ENCODE data around the gene TRIM52.

DNA sequence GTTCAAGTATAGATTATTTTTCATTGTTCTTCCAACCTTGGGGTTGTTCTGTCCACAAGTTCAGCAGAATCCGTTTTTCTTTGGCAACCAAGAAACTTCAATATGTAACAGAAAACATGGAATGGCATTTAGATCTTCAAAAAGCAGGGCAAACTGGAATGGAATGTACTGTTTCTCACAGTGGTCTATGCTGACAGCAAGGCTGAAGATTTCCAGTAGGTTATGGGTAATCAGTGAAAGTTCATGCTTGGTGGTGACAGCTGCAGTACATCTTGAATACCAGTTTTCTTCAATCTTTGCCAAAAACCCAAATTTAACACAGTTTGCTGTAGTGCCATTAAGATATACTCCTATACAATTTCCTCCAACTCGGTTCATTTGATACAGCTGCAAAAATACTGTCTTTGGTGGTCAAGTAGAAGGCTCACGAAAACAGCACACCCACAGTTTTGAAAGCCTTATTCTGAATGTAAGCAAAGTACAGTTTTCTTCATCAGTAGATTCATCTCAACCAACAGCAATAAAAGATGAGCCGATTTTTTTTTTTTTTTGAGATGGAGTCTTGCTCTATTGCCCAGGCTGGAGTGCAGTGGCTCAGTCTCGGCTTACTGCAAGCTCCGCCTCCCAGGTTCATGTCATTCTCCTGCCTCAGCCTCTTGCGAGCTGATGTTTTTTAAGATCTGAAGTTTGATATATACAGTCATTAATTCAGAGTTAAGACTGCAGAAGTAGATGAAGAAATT is 4.9 kb downstream of the TRIM52 start:
- TF ChIP-seq CTCF (IDR thresholded peaks at IDR 0.05) (no peak), POLR2A (IDR thresholded peaks at IDR 0.05) (no peak)

All from ovary (tissue), 3 donors.